Ascending aorta (tissue), 2 donors: ENCODE results near the gene FAM111A. TPM values are rescaled to one million over a fixed set of nuclear protein-coding genes. Genes with fewer than 3 reads are reported as not detected.

Experiments used
- DNase-seq, 2 donors: peaks; one replicate each; pipeline ENCODE4 v3.0.0-alpha.2; 2019; ENCODE audit warnings: low spot score in 2 of 2
- H3K27ac ChIP-seq, 2 donors: fragments of 200-600 bp; sonication (generic); one replicate each; pipeline ENCODE4 v1.5.1; 2016 to 2017; ENCODE audit warnings: mild to moderate bottlenecking in 1 of 2
- H3K27me3 ChIP-seq: fragments of 200-600 bp; sonication (generic); one replicate; pipeline ENCODE4 v1.5.1; 2017
- H3K36me3 ChIP-seq, 2 donors: fragments of 200-600 bp; sonication (generic); one replicate each; pipeline ENCODE4 v1.5.1; 2016
- H3K4me1 ChIP-seq, 2 donors: fragments of 200-600 bp; sonication (generic); one replicate each; pipeline ENCODE4 v1.5.1; 2016 to 2017; ENCODE audit warnings: mild to moderate bottlenecking in 1 of 2
- H3K4me3 ChIP-seq, 2 donors: fragments of 200-600 bp; sonication (generic); one replicate each; pipeline ENCODE4 v1.5.1; 2016 to 2017; ENCODE audit warnings: mild to moderate bottlenecking in 1 of 2
- H3K9me3 ChIP-seq, 2 donors: fragments of 200-600 bp; sonication (generic); one replicate each; pipeline ENCODE4 v1.5.1; 2016
- CTCF ChIP-seq, 3 experiments: fragments of 200-600 bp in 2 of 3; fragments of 450-650 bp in 1 of 3; sonication (generic) in 2 of 3; IDR thresholded peaks; one replicate each; pipeline ENCODE4 v1.5.1; 2016 to 2019; ENCODE audit warnings: antibody characterized with exemption in 3 of 3, mild to moderate bottlenecking in 1 of 3, moderate library complexity in 1 of 3
- intact Hi-C: fragments of 100-400 bp; cut with DNase I; formaldehyde crosslinking; loops from one replicate; pipeline ENCODE4 v1.15.1; 2023
- total RNA-seq: library from RNA; depleted of rRNA; stranded (reverse); fragments of >200 nt; gene quantifications from one replicate; pipeline ENCODE4 v1.1.0, GENCODE V29; 2016

The FAM111A gene
- total RNA-seq, 1 donor from 2014 or later = 54.3 TPM

- Histone ChIP-seq H3K27ac (no peak overlapping the region), H3K36me3 (peaks cover 0 to 7% of the 10 kb centered on the region in 2 donors), H3K4me3 (no peak overlapping the region), H3K27me3 (no peaks in the 10 kb centered on the region), H3K9me3 (no peaks in the 10 kb centered on the region), H3K4me1 (no peaks in the 10 kb centered on the region)
- no peak for DNase-seq
- no peak for TF ChIP-seq CTCF (IDR thresholded peaks at IDR 0.05)
- intact Hi-C loops = no loop called here
Measured at GRCh38 chr11:59183771-59184170, 41.1 kb downstream of the FAM111A start.

GRCh38 chr11:59184691-59185339, 42.2 kb downstream of the FAM111A start:
- H3K36me3 ChIP-seq = peaks cover 0 to 7% of the 10 kb centered on the region in 2 donors
- no peaks in the 10 kb centered on the region for H3K4me1 ChIP-seq

GRCh38 chr11:59185386-59185945, 42.8 kb downstream of the FAM111A start:
- DNase-seq = no peak
- no peak overlapping the region for H3K27ac ChIP-seq
- H3K9me3 ChIP-seq = no peaks in the 10 kb centered on the region
- TF ChIP-seq CTCF (IDR thresholded peaks at IDR 0.05) = no peak
- no peak overlapping the region for H3K4me3 ChIP-seq
- no peaks in the 10 kb centered on the region for H3K27me3 ChIP-seq
- intact Hi-C loops = no loop called here
- H3K4me1 ChIP-seq = no peaks in the 10 kb centered on the region
- H3K36me3 ChIP-seq = peaks cover 0 to 11% of the 10 kb centered on the region in 2 donors

More at GRCh38 chr11:59184691-59185339, 42.2 kb downstream of the FAM111A start:
- DNase-seq = no peak
- Histone ChIP-seq H3K9me3 (no peaks in the 10 kb centered on the region), H3K27ac (no peak overlapping the region), H3K27me3 (no peaks in the 10 kb centered on the region), H3K4me3 (no peak overlapping the region)
- intact Hi-C loops = no loop called here
- no peak for TF ChIP-seq CTCF (IDR thresholded peaks at IDR 0.05)

- DNase-seq = no peak
- Histone ChIP-seq H3K9me3 (no peaks in the 10 kb centered on the region), H3K4me3 (no peak overlapping the region), H3K4me1 (no peaks in the 10 kb centered on the region), H3K27me3 (no peaks in the 10 kb centered on the region), H3K36me3 (peaks cover 0 to 12% of the 10 kb centered on the region in 2 donors), H3K27ac (no peak overlapping the region)
- peak; percentile 18 to 37 (median 27) for TF ChIP-seq CTCF (IDR thresholded peaks at IDR 0.05)
- intact Hi-C loops = no loop called here
Measured at GRCh38 chr11:59186130-59186594, 43.5 kb downstream of the FAM111A start.

- intact Hi-C loops = no loop called here
- Histone ChIP-seq H3K9me3 (no peaks in the 10 kb centered on the region), H3K27ac (no peak overlapping the region), H3K36me3 (peaks cover 0 to 11% of the 10 kb centered on the region in 2 donors), H3K4me1 (no peaks in the 10 kb centered on the region), H3K4me3 (no peak overlapping the region), H3K27me3 (no peaks in the 10 kb centered on the region)
- no peak for DNase-seq
- TF ChIP-seq CTCF (IDR thresholded peaks at IDR 0.05) = no peak
Measured at GRCh38 chr11:59187035-59187434, 44.4 kb downstream of the FAM111A start.
